NCI-H524 (cell line): ENCODE results near the gene BAAT.
"Not testable (repeated sequence)": the region's sequence is repeated elsewhere in the genome, so short reads cannot be mapped to it uniquely, and the experiment has no call there.

Experiments used
- DNase-seq, 2 experiments: peaks; one replicate each; lab custom pipeline; 2025; lab: John Stamatoyannopoulos, UW

Gene BAAT

DNA sequence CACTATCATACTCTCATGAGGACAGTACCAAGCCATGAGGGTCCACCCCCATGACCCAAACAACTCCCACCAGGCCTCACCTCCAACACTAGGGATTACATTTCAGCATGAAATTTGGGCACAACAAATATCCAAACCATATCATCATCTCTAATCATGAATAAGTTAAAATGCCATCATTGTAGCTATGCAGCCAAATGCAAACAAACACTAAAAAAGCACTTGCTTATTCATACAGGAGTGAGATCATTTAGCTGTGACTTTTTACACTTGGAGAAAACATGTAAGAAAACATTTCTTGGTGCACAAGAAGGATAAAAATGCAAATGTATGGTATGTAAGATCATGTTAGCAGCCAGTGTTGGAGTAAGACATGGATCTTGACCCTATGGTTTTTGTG is 24.2 kb downstream of the BAAT start:
- no peak for DNase-seq

- DNase-seq, result no peak
Measured at GRCh38 chr9:101359679-101360078, 25.1 kb downstream of the BAAT start.

- no peak for DNase-seq
Measured at GRCh38 chr9:101356619-101357018, 28.2 kb downstream of the BAAT start.

DNA sequence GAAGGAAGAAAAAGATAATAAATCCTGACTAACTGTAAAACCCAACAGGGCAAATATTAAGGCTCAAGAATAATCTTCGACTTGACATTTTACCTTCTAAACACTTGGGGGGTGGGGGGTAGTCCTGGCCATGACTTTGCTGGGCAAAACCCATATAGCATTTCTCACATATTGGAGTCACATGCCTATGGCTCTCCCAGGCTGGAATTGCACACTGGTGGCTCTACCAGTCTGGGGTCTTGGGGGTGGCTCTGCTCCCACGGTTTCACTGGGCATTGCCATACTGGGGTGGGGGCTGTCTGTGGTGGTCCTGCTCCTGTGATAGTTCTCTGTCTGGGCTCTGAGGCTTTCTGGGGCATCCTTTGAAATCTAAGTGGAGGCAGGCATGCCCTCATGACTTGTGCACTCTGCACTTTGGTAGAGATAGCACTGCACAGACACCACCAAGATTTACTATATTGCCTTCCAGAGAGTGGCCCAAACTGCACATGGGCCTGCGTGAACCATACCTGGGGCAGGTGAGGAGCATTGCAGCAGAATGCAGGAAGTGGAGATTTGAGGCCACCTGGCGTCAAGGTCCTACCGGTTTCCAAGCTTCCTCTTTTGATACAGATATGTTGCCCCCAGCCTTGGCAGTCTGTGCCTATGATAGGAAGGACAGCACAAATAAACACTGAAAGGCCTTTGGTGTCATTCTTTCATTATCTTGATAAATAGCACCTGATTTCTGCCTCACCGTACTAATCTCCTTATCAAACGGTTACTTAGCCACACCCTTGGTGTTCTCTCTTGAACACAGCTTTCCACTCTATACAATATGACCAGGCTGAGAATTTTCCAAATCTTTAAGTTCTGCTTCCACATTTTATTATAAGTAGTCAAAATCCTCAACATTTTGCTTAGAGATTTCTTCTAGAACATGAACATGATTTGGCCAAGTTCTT is 29.8 kb downstream of the BAAT start:
- no peak for DNase-seq

DNA sequence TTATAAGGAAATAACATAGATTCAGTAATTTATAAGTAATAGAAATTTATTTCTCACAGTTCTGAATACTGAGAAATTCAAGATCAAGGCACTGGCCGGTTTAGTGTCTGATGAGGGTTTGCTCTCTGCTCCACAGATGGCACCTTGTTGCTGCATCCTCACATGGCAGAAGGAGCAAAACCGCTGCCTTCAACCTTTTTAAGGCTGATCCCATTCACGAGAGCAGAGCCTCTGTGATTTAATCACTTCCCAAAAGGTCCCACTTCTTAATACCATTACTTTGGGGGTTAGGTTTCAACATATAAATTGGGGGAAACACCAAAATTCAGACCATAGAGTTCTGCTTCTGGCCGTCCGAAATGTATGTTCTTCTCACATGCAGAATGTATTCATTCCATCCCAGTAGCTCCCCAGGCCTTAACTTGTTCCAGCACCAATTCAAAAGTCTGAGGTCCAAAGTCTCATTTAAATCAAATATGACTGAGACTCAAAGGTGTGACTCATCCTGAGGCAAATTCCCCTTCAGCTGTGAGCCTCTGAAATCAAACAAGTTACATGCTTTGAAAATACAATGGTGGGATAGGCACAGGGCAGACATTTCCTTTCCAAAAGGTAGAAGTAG is 30.6 kb downstream of the BAAT start:
- DNase-seq, result no peak

- no peak for DNase-seq
Measured at GRCh38 chr9:101353683-101354082, 31.1 kb downstream of the BAAT start.

DNA sequence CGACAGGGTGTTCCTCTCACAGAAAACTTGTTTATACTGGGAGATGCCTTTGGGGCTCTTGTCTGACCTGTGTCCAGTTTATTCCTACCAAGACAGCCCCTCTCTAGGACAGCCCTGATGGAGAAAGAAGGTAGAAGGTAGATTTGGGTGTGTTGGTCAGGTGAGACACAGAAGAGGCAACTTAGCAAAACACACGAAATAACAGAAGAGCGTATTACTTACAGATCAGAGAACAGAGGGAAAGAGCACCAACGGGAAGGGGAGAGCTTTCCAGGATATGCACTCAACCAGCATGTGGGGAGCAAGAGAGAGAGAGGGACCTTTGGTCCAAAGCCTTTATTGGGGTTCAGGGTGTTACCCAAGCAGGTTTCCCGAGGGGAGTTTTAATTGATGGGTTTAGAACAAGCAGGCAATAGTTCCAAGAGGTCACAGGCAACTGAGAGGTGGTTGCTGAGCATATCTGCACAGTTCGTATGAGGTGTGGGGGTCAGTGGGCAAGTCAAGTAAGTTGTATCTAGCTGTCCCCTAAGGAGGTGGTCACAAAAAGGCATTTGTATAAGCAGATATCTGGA is 31.8 kb downstream of the BAAT start:
- DNase-seq, result no peak

DNA sequence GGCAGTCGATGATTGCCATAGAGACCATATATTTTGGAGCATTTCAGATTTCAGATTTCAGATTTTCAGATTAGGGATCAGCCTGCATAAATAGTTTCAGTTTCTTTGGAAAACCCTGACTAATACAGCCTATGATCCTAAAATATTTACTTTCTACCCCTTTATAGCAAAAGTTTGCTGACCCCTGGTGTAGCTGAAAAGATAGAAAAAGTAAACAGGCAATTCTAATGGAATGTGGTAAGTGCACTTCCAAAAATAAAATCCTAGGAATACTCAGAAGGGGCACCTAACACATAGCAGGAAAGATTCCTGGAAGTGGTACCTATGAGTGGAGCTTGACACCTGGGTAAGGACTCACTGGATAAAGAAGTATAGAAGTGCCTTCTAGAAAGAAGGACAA is 34.5 kb downstream of the BAAT start:
- DNase-seq, result no peak

GRCh38 chr9:101342595-101342994 is 42.2 kb downstream of the BAAT start:
- no peak for DNase-seq

DNA sequence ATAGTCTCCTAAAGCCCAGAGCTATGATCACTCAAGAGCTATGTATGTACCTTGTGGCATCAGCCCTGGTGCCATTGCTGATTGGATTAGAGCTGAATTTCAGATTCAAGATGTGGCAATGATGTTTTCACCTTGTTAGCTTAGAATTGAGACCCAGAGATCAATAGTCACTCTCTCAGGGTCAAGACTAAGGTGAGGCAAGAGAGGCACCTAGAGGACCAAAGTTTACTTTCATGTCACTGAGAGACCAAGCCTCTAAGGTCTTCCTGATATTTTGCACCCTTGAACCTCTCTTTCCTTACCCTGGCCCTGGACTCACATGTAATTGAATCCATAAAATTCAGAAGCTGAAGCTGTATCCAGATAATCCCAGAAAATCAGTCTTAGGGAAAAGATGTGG is 42.8 kb downstream of the BAAT start:
- DNase-seq, result no peak

GRCh38 chr9:101337237-101337636 is 47.6 kb downstream of the BAAT start:
- no peak for DNase-seq

DNA sequence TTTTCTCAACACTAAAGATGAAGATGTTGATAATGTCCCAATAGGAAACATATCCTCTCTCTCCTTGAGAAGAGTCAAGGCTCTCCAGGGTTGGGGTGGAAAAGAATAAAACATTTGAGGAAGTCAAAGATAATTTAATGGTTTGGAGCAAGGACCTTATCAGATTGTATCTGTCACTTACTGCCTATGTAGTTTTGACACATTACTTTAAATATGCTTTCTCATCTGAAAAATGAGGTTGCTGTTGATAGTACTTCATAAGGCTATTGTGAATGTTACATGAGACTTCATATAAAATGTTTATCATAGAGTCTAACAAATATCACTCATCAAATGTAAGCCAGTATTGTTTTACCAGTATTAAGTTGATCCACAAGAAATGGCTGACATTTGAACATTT is 48.7 kb downstream of the BAAT start:
- no peak for DNase-seq

DNA sequence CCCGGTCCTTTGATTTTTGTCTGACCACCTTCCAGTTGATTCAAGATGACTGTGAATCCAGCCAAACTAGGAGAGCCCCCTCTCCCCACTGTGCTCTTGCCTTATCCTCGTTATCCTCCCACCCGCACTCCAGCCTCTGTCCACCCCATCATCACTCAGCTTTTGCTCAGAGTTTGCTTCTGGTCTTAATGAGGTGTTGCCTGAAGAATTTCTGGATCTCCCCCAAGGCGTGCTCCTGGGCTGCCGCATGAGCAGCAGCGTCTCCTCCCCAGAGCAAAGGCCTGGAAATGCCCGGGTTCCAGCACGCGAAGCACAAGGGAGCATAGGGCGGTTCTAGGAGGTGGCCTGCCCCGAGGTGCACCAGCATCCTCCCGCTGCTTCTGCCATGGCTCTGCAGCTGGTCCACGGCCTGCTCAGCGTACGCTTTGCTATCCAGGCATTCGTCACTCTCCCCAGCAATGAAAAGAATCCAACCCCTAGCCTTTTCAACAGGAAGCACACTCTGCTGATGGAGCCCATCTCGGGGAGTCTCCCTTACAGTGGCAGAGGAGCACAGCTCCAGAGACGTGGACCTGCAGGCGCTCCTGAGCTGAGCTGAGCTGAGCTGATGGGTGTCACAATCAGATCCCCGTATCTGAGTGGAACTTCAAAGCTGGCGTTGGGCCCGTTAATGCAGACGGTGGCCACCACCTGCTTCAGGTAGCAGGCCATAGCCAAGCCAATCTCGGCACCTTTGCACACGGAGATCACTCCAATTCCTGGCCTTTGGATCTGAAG is 50.7 kb downstream of the BAAT start:
- DNase-seq, result no peak

- no peak for DNase-seq
Measured at GRCh38 chr9:101333490-101333889, 51.3 kb downstream of the BAAT start.

- DNase-seq, result no peak
Measured at GRCh38 chr9:101332362-101332761, 52.4 kb downstream of the BAAT start.

GRCh38 chr9:101327422-101327909 is 57.3 kb downstream of the BAAT start:
- not testable (repeated sequence) for DNase-seq

DNA sequence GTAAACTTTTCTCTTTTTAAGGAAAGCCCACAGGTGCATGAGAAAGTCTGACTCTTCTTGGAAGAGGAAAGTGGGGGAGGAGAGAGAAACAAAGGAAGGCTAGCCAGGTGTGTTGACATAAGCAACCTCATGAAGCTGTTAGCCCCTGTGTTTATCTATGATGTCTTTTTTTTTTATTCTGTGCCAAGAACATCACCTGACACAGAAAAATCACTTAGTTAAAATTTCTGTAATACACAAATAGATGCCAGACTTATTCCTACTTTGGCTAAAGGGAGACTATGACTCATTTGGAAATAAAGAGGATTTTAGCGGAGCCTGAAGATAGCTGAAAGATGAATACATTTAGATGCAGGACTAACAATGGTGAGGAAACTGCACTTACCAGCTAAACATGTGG is 58.3 kb downstream of the BAAT start:
- no peak for DNase-seq

DNA sequence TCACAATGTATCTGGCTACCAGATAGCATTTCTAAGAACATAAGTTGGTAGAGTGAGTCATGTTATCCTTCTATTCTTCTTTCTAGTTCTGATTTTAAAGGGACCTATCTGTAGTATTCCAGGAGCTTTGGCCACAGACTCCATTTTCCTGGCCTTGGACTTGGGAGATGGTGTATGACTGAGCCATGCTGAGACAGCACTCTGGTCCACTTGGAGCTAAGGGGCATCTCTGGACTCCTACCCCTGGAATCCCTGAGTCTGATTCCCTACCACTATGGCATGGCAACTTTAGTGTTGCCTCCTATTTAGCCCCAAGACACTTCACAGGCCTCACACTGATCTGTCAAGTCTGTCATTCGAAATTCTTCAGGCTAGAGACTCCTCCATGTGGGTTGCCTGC is 58.8 kb downstream of the BAAT start:
- DNase-seq, result no peak

DNA sequence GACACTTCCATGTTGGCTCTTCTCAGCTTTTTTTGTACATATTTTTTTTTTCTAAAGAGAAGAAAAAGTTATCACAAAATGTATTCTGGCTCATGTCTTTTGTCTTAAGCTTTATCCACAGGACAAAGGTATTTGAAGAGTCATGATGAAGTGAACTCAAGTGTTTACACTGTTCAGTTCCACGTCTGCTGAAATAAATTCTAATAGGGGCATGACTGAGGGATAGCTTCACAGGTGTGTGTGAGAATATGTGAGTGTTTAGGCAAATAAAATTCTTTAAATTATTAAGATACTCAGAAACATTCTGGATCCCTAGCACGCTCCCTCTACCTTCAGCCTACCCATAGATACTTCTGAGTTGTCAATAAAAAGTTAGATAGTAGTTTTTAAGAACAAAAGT is 59.8 kb downstream of the BAAT start:
- no peak for DNase-seq

DNA sequence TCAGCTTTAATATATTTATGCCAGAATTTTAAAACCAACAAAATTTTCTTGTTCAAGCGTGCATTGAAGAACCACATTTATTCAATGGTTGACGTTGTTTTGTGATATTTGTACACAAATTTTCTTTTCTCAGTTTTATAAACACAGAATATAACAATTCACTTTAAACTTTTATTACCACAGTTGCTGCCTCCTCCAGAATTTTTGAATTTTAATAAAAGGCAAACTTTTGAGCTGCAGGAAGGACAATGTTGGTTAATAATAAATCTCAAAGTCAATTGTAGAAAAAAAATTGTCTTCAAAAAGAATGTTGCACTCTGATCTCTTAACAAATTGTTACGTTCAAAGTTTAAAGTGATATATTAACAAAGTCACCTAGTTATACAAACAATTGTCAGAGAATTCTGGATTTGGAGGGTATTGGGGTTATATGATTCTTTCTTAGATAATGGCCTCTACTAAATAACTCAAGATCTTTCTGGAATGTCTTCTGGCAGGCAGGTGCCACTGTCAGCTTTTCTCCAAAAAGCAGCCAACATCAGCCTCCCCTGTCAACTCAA is 60.5 kb downstream of the BAAT start:
- no peak for DNase-seq

DNA sequence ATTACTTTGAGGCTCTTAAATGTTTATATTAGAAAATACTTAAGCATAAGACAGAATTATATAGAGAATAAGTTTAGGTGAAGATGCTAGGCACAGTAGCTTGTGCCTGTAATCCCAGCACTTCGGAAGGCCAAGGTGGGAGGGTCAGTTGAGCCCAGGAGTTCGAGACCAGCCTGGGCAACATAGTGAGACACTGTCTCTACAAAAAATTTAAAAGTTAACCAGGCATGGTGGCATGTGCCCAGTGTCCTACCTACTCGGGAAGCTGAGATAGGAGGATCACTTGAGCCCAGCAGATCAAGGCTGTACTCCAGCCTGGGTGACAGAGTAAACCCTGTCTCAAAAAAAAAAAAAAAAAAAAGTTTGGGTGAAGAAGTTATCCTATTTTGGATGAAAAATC is 61.7 kb downstream of the BAAT start:
- no peak for DNase-seq

- DNase-seq, result no peak
Measured at GRCh38 chr9:101317735-101318134, 67.1 kb downstream of the BAAT start.
